ENCODE measurements around the gene HSF2BP. TPM values are rescaled to one million over a fixed set of nuclear protein-coding genes. Genes with fewer than 3 reads are reported as not detected.

The HSF2BP gene
- total and polyA plus RNA-seq, 2 donors (not counting 1 experiment from before 2014, with no cell fraction given): 0.49 TPM

DNA sequence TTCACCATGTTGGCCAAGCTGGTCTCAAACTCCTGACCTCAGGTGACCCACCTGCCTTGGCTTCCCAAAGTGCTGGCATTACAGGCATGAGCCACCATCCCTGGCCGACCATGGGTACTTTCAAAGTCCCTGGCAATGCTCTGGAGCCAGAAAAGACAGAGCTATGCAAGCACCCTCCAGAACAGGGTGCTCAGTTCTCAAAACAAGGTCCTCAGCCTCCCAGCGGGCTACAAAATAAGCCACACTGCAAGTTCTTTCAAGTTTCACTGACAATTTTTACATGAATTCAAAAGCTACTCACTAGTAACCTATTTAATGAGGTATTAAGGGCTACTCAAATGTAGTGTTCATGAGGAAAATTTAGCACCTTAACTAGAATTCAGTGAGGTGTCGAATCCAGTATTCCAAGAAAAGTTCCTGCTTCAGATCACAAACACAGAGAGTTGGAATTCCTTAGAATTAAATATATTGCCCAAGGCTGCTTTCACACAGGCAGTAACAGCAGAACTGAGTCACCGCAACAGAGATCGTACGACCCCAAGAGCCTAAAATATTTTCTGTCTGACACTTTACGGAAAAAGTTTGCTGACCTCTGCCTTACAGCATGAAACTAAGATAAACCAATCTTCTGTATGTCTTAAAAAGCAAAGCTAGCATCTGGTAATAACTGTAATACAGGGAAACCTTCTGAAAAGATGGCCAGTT lies 60.7 kb downstream of the HSF2BP start:
- no peaks in the 10 kb centered on the region for H3K27me3 ChIP-seq (replicated peaks in 1 of 4; ENCODE audit: control extremely low read depth in 1 of 4, control insufficient read depth in 3 of 4, insufficient read depth in 4 of 4, low read length in 3 of 4)
- no peak overlapping the region for H3K27ac Mint-ChIP-seq
- H3K79me2 ChIP-seq (ENCODE audit: control insufficient read depth, insufficient read depth, low read length): no peaks in the 10 kb centered on the region
- H3K27me3 Mint-ChIP-seq: peaks cover 6% of the 10 kb centered on the region
- no peaks in the 10 kb centered on the region for H3K9me3 Mint-ChIP-seq (ENCODE audit: insufficient read depth)
- no peak overlapping the region for H3K9ac ChIP-seq (ENCODE audit: low read length)
- ChIA-PET CTCF (interaction anchor here (1.9 kb wide), 1 partner anchor 13 kb away, joined by 7 read pairs; no protein-coding TSS in a partner anchor), POLR2A (no interaction called here)
- no peak overlapping the region for H2AFZ ChIP-seq (ENCODE audit: insufficient read depth, low read depth, low read length, poor library complexity, severe bottlenecking)
- H3K4me1 Mint-ChIP-seq: peaks cover 16% of the 10 kb centered on the region
- H3K27ac ChIP-seq (ENCODE audit: low read length in 2 of 2): no peak overlapping the region
- ATAC-seq (ENCODE audit: low read depth): no peak
- no peak overlapping the region for H3K4me2 ChIP-seq (replicated peaks; ENCODE audit: low read depth, low read length, poor library complexity, severe bottlenecking)
- WGBS (ENCODE audit: insufficient coverage): 98% methylated on average over 5 of the region's 7 CpGs
- DNase-seq: no peak
- peaks cover 0 to 2% (median 0%) of the 10 kb centered on the region in 3 donors for H3K9me3 ChIP-seq (ENCODE audit: control extremely low read depth in 1 of 3, control insufficient read depth in 2 of 3, insufficient read depth in 1 of 3, low read length in 2 of 3)
- H3K4me1 ChIP-seq (ENCODE audit: control insufficient read depth in 2 of 2, insufficient read depth in 2 of 2, low read length in 2 of 2): peaks cover 13 to 16% of the 10 kb centered on the region in 2 donors
- H3K4me3 ChIP-seq (ENCODE audit: control extremely low read depth in 1 of 5, extremely low read depth in 1 of 5, insufficient read depth in 1 of 5, low read depth in 2 of 5, low read length in 4 of 5): no peak overlapping the region
- no peaks in the 10 kb centered on the region for H3K36me3 ChIP-seq (replicated peaks in 1 of 2; ENCODE audit: control extremely low read depth in 1 of 2, control insufficient read depth in 1 of 2, extremely low read depth in 1 of 2, insufficient read depth in 2 of 2, low read length in 1 of 2)
- intact Hi-C loops (cut with micrococcal nuclease): no loop called here
- TF ChIP-seq EZH2 (IDR thresholded peaks at IDR 0.05; ENCODE audit: borderline replicate concordance, insufficient read depth, low read depth, low read length, poor library complexity, severe bottlenecking): no peak
- TF ChIP-seq, protein P1, sequence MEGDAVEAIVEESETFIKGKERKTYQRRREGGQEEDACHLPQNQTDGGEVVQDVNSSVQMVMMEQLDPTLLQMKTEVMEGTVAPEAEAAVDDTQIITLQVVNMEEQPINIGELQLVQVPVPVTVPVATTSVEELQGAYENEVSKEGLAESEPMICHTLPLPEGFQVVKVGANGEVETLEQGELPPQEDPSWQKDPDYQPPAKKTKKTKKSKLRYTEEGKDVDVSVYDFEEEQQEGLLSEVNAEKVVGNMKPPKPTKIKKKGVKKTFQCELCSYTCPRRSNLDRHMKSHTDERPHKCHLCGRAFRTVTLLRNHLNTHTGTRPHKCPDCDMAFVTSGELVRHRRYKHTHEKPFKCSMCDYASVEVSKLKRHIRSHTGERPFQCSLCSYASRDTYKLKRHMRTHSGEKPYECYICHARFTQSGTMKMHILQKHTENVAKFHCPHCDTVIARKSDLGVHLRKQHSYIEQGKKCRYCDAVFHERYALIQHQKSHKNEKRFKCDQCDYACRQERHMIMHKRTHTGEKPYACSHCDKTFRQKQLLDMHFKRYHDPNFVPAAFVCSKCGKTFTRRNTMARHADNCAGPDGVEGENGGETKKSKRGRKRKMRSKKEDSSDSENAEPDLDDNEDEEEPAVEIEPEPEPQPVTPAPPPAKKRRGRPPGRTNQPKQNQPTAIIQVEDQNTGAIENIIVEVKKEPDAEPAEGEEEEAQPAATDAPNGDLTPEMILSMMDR (IDR thresholded peaks at IDR 0.05): no peak
- H4K20me1 ChIP-seq (ENCODE audit: control insufficient read depth, insufficient read depth, low read length, poor library complexity, severe bottlenecking): no peaks in the 10 kb centered on the region
- H3K4me3 Mint-ChIP-seq: no peak overlapping the region

DNA sequence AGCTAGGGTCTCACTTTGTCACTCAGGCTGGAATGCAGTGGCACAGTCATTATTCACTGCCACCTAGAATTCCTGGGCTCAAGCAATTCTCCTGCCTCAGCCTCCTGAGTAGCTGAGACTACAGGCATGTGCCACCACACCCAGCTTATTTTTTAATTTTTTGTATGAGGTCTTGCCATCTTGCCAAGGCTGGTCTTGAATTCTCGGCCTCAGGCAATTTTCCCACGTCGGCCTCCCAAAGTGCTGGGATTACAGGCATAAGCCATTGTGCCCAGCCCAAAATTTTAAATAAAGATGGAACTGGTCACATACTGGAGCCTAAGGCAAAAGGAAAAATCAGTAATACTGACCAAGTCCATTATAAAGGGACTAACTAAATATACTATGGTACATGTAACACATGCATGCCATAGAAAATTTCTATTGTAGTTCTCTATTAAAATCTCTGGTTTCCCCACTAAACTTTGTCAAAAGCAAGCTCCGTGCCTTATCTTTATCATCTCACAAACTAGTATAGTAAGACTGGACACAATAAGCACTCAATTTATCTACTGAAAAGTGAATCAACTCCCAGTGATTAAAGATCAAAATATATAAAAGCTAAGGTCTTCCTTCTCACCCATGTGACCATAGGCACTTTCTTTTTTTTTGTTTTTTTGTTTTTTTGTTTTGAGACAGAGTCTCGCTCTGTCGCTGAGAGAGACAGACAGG lies 61.6 kb downstream of the HSF2BP start:
- DNase-seq: no peak
- Histone ChIP-seq H3K27ac (ENCODE audit: low read length in 2 of 2) (no peak overlapping the region), H3K4me2 (replicated peaks; ENCODE audit: low read depth, low read length, poor library complexity, severe bottlenecking) (no peak overlapping the region), H3K36me3 (replicated peaks in 1 of 2; ENCODE audit: control extremely low read depth in 1 of 2, control insufficient read depth in 1 of 2, extremely low read depth in 1 of 2, insufficient read depth in 2 of 2, low read length in 1 of 2) (no peaks in the 10 kb centered on the region), H3K27me3 (replicated peaks in 1 of 4; ENCODE audit: control extremely low read depth in 1 of 4, control insufficient read depth in 3 of 4, insufficient read depth in 4 of 4, low read length in 3 of 4) (no peaks in the 10 kb centered on the region), H2AFZ (ENCODE audit: insufficient read depth, low read depth, low read length, poor library complexity, severe bottlenecking) (no peak overlapping the region), H3K4me1 (ENCODE audit: control insufficient read depth in 2 of 2, insufficient read depth in 2 of 2, low read length in 2 of 2) (peaks cover 13 to 16% of the 10 kb centered on the region in 2 donors), H3K9ac (ENCODE audit: low read length) (no peak overlapping the region), H3K4me3 (ENCODE audit: control extremely low read depth in 1 of 5, extremely low read depth in 1 of 5, insufficient read depth in 1 of 5, low read depth in 2 of 5, low read length in 4 of 5) (no peak overlapping the region), H3K79me2 (ENCODE audit: control insufficient read depth, insufficient read depth, low read length) (no peaks in the 10 kb centered on the region), H3K9me3 (ENCODE audit: control extremely low read depth in 1 of 3, control insufficient read depth in 2 of 3, insufficient read depth in 1 of 3, low read length in 2 of 3) (peaks cover 0 to 2% (median 0%) of the 10 kb centered on the region in 3 donors), H4K20me1 (ENCODE audit: control insufficient read depth, insufficient read depth, low read length, poor library complexity, severe bottlenecking) (no peaks in the 10 kb centered on the region)
- TF ChIP-seq EZH2 (IDR thresholded peaks at IDR 0.05; ENCODE audit: borderline replicate concordance, insufficient read depth, low read depth, low read length, poor library complexity, severe bottlenecking): no peak
- TF ChIP-seq, protein P1 (IDR thresholded peaks at IDR 0.05): no peak
- intact Hi-C loops (cut with micrococcal nuclease): no loop called here
- H3K27me3 Mint-ChIP-seq: peaks cover 7% of the 10 kb centered on the region
- H3K4me3 Mint-ChIP-seq: no peak overlapping the region
- no peaks in the 10 kb centered on the region for H3K9me3 Mint-ChIP-seq (ENCODE audit: insufficient read depth)
- no peak overlapping the region for H3K27ac Mint-ChIP-seq
- ChIA-PET CTCF (interaction anchor here (1.9 kb wide), 1 partner anchor 14 kb away, joined by 7 read pairs; no protein-coding TSS in a partner anchor), POLR2A (no interaction called here)
- peaks cover 16% of the 10 kb centered on the region for H3K4me1 Mint-ChIP-seq
- 97% methylated on average over 5 of the region's 6 CpGs for WGBS (ENCODE audit: insufficient coverage)
- ATAC-seq (ENCODE audit: low read depth): no peak
